Myocyte (in vitro differentiated cells): Measurements from ENCODE around the gene RGR. TPM values are rescaled to one million over a fixed set of nuclear protein-coding genes. Genes with fewer than 3 reads are reported as not detected.

ENCODE experiments used
- DNase-seq: peaks from one replicate; pipeline ENCODE4 v3.0.0-alpha.2; 2012; ENCODE audit warnings: low read depth
- polyA plus RNA-seq: library from polyadenylated mRNA; unstranded; fragments of >200 nt; gene quantifications from one replicate; pipeline ENCODE4 v1.2.1, GENCODE V29; 2012; ENCODE audit warnings: missing spikeins
- total RNA-seq: library from RNA; depleted of rRNA; stranded (reverse); fragments of >200 nt; gene quantifications from 2 replicates; pipeline ENCODE4 v1.2.3, GENCODE V29; 2014

The RGR gene
- total RNA-seq: 2.3 and 8.2 TPM in 2 replicates
- polyA plus RNA-seq: 0.58 TPM

GRCh38 chr10:84244651-84245270 lies at the start of gene RGR:
Gene RGR (plus strand): TSS chr10:84245053. CDS start chr10:84245091, 38 bp downstream.
- DNase-seq: peak; percentile 88

- DNase-seq: no peak
These were observed 48.8 kb upstream of the RGR start for GRCh38 chr10:84196083-84196482.

- DNase-seq: peak; percentile 77
These were observed 47.9 kb upstream of the RGR start for GRCh38 chr10:84196941-84197340.

- no peak for DNase-seq
These were observed 47.2 kb upstream of the RGR start for GRCh38 chr10:84197643-84198042.

- DNase-seq: no peak
These were observed 46.5 kb upstream of the RGR start for GRCh38 chr10:84198206-84198915.

- DNase-seq: no peak
These were observed 44.2 kb upstream of the RGR start for GRCh38 chr10:84200537-84201243.

- no peak for DNase-seq
These were observed 43.6 kb upstream of the RGR start for GRCh38 chr10:84201244-84201606.

- DNase-seq: no peak
These were observed 43.2 kb upstream of the RGR start for GRCh38 chr10:84201682-84202081.

GRCh38 chr10:84202349-84202748 lies 42.5 kb upstream of the RGR start:
- DNase-seq: no peak

GRCh38 chr10:84204122-84204521 lies 40.7 kb upstream of the RGR start:
- DNase-seq: no peak

GRCh38 chr10:84204610-84205009 lies 40.2 kb upstream of the RGR start:
- DNase-seq: no peak

GRCh38 chr10:84205049-84205852 lies 39.6 kb upstream of the RGR start:
- DNase-seq: peak; percentile 48

GRCh38 chr10:84205853-84206525 lies 38.9 kb upstream of the RGR start:
- no peak for DNase-seq

GRCh38 chr10:84208023-84208422 lies 36.8 kb upstream of the RGR start:
- DNase-seq: no peak

- DNase-seq: no peak
These were observed 33.3 kb upstream of the RGR start for GRCh38 chr10:84211566-84211965.

- DNase-seq: no peak
These were observed 32.8 kb upstream of the RGR start for GRCh38 chr10:84212014-84212413.

- DNase-seq: no peak
These were observed 31.8 kb upstream of the RGR start for GRCh38 chr10:84213076-84213475.

GRCh38 chr10:84214046-84214572 lies 30.7 kb upstream of the RGR start:
- DNase-seq: peak; percentile 6

- DNase-seq: peak; percentile 28
These were observed 30.1 kb upstream of the RGR start for GRCh38 chr10:84214612-84215235.

GRCh38 chr10:84216834-84217233 lies 28.0 kb upstream of the RGR start:
- DNase-seq: no peak
